B cell (primary cell): ENCODE data around the gene POLE. TPM values are rescaled to one million over a fixed set of nuclear protein-coding genes. Genes with fewer than 3 reads are reported as not detected.

Experiments used
- ATAC-seq: fragments of 200-7000 bp; cut with Tn5 transposase; one replicate; pipeline ENCODE4 v1.10.0; 2021; ENCODE audit warnings: low read depth, mild to moderate bottlenecking, moderate number of reproducible peaks, moderate library complexity
- CTCF ChIA-PET: fragments of 350-600 bp; sonication (Branson Sonifier 250); formaldehyde crosslinking; loops from one replicate; lab custom pipeline; 2021; ENCODE audit warnings: antibody characterized with exemption, inconsistent platforms; lab: Charles Lee
- POLR2A ChIA-PET: fragments of 350-600 bp; sonication (Branson Sonifier 250); formaldehyde crosslinking; loops from one replicate; lab custom pipeline; 2021; ENCODE audit warnings: antibody characterized with exemption; lab: Charles Lee
- DNase-seq: peaks from one replicate; pipeline ENCODE4 v3.0.0; 2013
- H2AFZ ChIP-seq: 2 replicates; pipeline ENCODE4 v1.6.1; 2012; ENCODE audit warnings: mild to moderate bottlenecking, low read depth, low read length; ENCODE audit not compliant: insufficient read depth, poor library complexity, severe bottlenecking
- H3K27ac ChIP-seq, 2 donors: 1 replicate in 1 of 2; 2 replicates in 1 of 2; pipeline ENCODE4 v1.5.1; 2012 to 2013; ENCODE audit warnings: low read length in 2 of 2, mild to moderate bottlenecking in 2 of 2, moderate library complexity in 1 of 2
- H3K27me3 ChIP-seq, 4 experiments: fragments of 200-600 bp in 1 of 4; sonication (generic) in 1 of 4; replicated peaks in 1 of 4; 1 replicate in 2 of 4; 2 replicates in 2 of 4; pipeline versions ENCODE4 v1.6.1 to v1.7.0; 2013 to 2016; ENCODE audit warnings: low read length in 3 of 4, mild to moderate bottlenecking in 2 of 4, mixed read lengths in 1 of 4, moderate library complexity in 1 of 4; ENCODE audit not compliant: insufficient read depth in 4 of 4, control insufficient read depth in 3 of 4; ENCODE audit errors: control extremely low read depth in 1 of 4
- H3K36me3 ChIP-seq, 2 experiments: replicated peaks in 1 of 2; 1 replicate in 1 of 2; 2 replicates in 1 of 2; pipeline versions ENCODE4 v1.6.1 to v1.7.1; 2013; ENCODE audit warnings: low read length in 1 of 2; ENCODE audit not compliant: insufficient read depth in 2 of 2, control insufficient read depth in 1 of 2; ENCODE audit errors: control extremely low read depth in 1 of 2, extremely low read depth in 1 of 2
- H3K4me1 ChIP-seq, 2 donors: fragments of 200-600 bp in 1 of 2; sonication (generic) in 1 of 2; 1 replicate in 1 of 2; 2 replicates in 1 of 2; pipeline versions ENCODE4 v1.5.1 to v1.6.1; 2013 to 2017; ENCODE audit warnings: low read length in 2 of 2; ENCODE audit not compliant: control insufficient read depth in 2 of 2, insufficient read depth in 2 of 2
- H3K4me2 ChIP-seq: replicated peaks from 2 replicates; pipeline ENCODE3; 2012; ENCODE audit warnings: mild to moderate bottlenecking, low read depth, low read length; ENCODE audit not compliant: poor library complexity, severe bottlenecking
- H3K4me3 ChIP-seq, 5 experiments: fragments of 200-600 bp in 1 of 5; sonication (generic) in 1 of 5; 1 replicate in 3 of 5; 2 replicates in 2 of 5; pipeline versions ENCODE4 v1.5.1 to v1.7.0; 2011 to 2016; ENCODE audit warnings: low read length in 4 of 5, mild to moderate bottlenecking in 4 of 5, low read depth in 2 of 5, control low read depth in 1 of 5, moderate library complexity in 1 of 5; ENCODE audit not compliant: insufficient read depth in 1 of 5; ENCODE audit errors: control extremely low read depth in 1 of 5, extremely low read depth in 1 of 5
- H3K79me2 ChIP-seq: fragments of 200-600 bp; sonication (generic); one replicate; pipeline ENCODE4 v1.6.0; 2016; ENCODE audit warnings: low read length; ENCODE audit not compliant: control insufficient read depth, insufficient read depth
- H3K9ac ChIP-seq: fragments of 200-600 bp; sonication (generic); 2 replicates; pipeline ENCODE4 v1.6.1; 2017; ENCODE audit warnings: mild to moderate bottlenecking, low read length, moderate library complexity
- H3K9me3 ChIP-seq, 3 donors: one replicate each; pipeline versions ENCODE4 v1.6.1 to v1.7.1; 2013; ENCODE audit warnings: low read length in 2 of 3; ENCODE audit not compliant: control insufficient read depth in 2 of 3, insufficient read depth in 1 of 3; ENCODE audit errors: control extremely low read depth in 1 of 3
- H4K20me1 ChIP-seq: 2 replicates; pipeline ENCODE4 v1.6.0; 2012; ENCODE audit warnings: mild to moderate bottlenecking, low read length; ENCODE audit not compliant: insufficient read depth, control insufficient read depth, poor library complexity, severe bottlenecking
- H3K27ac Mint-ChIP-seq: one replicate; pipeline ENCODE4 v1.8.0; 2021; ENCODE audit warnings: mixed read lengths
- H3K27me3 Mint-ChIP-seq: one replicate; pipeline ENCODE4 v1.8.0; 2021; ENCODE audit warnings: mixed read lengths
- H3K4me1 Mint-ChIP-seq: one replicate; pipeline ENCODE4 v1.8.0; 2021; ENCODE audit warnings: mixed read lengths
- H3K4me3 Mint-ChIP-seq: one replicate; pipeline ENCODE4 v1.8.0; 2021; ENCODE audit warnings: mixed read lengths
- H3K9me3 Mint-ChIP-seq: one replicate; pipeline ENCODE4 v1.8.0; 2022; ENCODE audit warnings: mixed read lengths; ENCODE audit not compliant: insufficient read depth
- EZH2 ChIP-seq: IDR thresholded peaks from 2 replicates; pipeline ENCODE4 v1.6.1; 2012; ENCODE audit warnings: borderline replicate concordance, low read depth, mild to moderate bottlenecking, moderate library complexity, low read length; ENCODE audit not compliant: insufficient read depth, poor library complexity, severe bottlenecking
- WGBS: methylation state at CpG from one replicate; pipeline ENCODE4 v1.1.5; 2013; ENCODE audit warnings: missing lambda C conversion rate; ENCODE audit not compliant: insufficient coverage; 5-methylcytosine and 5-hydroxymethylcytosine counted together
- intact Hi-C: fragments of 100-400 bp; cut with micrococcal nuclease; formaldehyde crosslinking; loops from one replicate; pipeline ENCODE4 v1.10.0; 2022
- polyA plus RNA-seq: library from polyadenylated mRNA; depleted of rRNA; stranded (reverse); fragments of >200 nt; gene quantifications from 2 replicates; pipeline ENCODE4 v1.2.3, GENCODE V29; 2012
- total RNA-seq, 2 donors: library from RNA; stranded (reverse); fragments of 120-200 nt in 1 of 2; gene quantifications; 1 replicate in 1 of 2; 2 replicates in 1 of 2; pipeline versions ENCODE4 v1.2.3 to v1.2.4, GENCODE V29; 2013 to 2022
- TF ChIP-seq, protein P1 (sequence below): fragments of 200-600 bp; IDR thresholded peaks from one replicate; pipeline ENCODE4 v1.8.0; 2022; ENCODE audit warnings: antibody characterized with exemption, mild to moderate bottlenecking

Gene POLE
- total and polyA plus RNA-seq, 2 donors (not counting 1 experiment from before 2014, with no cell fraction given) = 32.0 to 62.0 TPM

GRCh38 chr12:132637811-132638210, 49.3 kb downstream of the POLE start:
- Mint-ChIP-seq H3K27me3 (no peaks in the 10 kb centered on the region), H3K27ac (no peak overlapping the region), H3K9me3 (no peaks in the 10 kb centered on the region), H3K4me1 (peaks cover 12% of the 10 kb centered on the region), H3K4me3 (no peak overlapping the region)
- no peak overlapping the region for H3K4me3 ChIP-seq
- H3K27me3 ChIP-seq = no peaks in the 10 kb centered on the region
- H3K27ac ChIP-seq = no peak overlapping the region
- 88% methylated on average over 18 of the region's 18 CpGs for WGBS
- TF ChIP-seq EZH2 = no peak
- TF ChIP-seq, protein P1, sequence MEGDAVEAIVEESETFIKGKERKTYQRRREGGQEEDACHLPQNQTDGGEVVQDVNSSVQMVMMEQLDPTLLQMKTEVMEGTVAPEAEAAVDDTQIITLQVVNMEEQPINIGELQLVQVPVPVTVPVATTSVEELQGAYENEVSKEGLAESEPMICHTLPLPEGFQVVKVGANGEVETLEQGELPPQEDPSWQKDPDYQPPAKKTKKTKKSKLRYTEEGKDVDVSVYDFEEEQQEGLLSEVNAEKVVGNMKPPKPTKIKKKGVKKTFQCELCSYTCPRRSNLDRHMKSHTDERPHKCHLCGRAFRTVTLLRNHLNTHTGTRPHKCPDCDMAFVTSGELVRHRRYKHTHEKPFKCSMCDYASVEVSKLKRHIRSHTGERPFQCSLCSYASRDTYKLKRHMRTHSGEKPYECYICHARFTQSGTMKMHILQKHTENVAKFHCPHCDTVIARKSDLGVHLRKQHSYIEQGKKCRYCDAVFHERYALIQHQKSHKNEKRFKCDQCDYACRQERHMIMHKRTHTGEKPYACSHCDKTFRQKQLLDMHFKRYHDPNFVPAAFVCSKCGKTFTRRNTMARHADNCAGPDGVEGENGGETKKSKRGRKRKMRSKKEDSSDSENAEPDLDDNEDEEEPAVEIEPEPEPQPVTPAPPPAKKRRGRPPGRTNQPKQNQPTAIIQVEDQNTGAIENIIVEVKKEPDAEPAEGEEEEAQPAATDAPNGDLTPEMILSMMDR = no peak
- no peak for DNase-seq
- H3K79me2 ChIP-seq = no peaks in the 10 kb centered on the region
- H3K9ac ChIP-seq = no peak overlapping the region
- no peak overlapping the region for H2AFZ ChIP-seq
- no peaks in the 10 kb centered on the region for H4K20me1 ChIP-seq
- H3K36me3 ChIP-seq = peaks cover 2 to 47% of the 10 kb centered on the region in 2 experiments
- peaks cover 0 to 21% of the 10 kb centered on the region in 2 donors for H3K4me1 ChIP-seq
- H3K9me3 ChIP-seq = no peaks in the 10 kb centered on the region
- POLR2A ChIA-PET = no interaction called here
- ATAC-seq = no peak
- CTCF ChIA-PET = interaction anchor here (1.4 kb wide), 1 partner anchor 223 kb away, joined by 12 read pairs; no protein-coding TSS in a partner anchor
- H3K4me2 ChIP-seq = no peak overlapping the region
- intact Hi-C loops = no loop called here

- Histone ChIP-seq H3K27me3 (no peaks in the 10 kb centered on the region), H3K9ac (no peak overlapping the region), H3K4me2 (no peak overlapping the region), H3K9me3 (no peaks in the 10 kb centered on the region), H2AFZ (no peak overlapping the region), H3K4me1 (peaks cover 0 to 25% of the 10 kb centered on the region in 2 donors), H3K4me3 (no peak overlapping the region), H3K27ac (no peak overlapping the region), H4K20me1 (no peaks in the 10 kb centered on the region), H3K36me3 (peaks cover 3 to 39% of the 10 kb centered on the region in 2 experiments), H3K79me2 (no peaks in the 10 kb centered on the region)
- intact Hi-C loops = no loop called here
- TF ChIP-seq, protein P1 = no peak
- no peak for TF ChIP-seq EZH2
- Mint-ChIP-seq H3K27ac (no peak overlapping the region), H3K4me1 (peaks cover 20% of the 10 kb centered on the region), H3K4me3 (no peak overlapping the region), H3K9me3 (no peaks in the 10 kb centered on the region), H3K27me3 (no peaks in the 10 kb centered on the region)
- no peak for DNase-seq
- ChIA-PET POLR2A (no interaction called here), CTCF (no interaction called here)
- WGBS = 90% methylated on average over 28 of the region's 29 CpGs
- no peak for ATAC-seq
Observed at GRCh38 chr12:132635076-132635955, 51.8 kb downstream of the POLE start.
